Fibroblast of lung (primary cell): Measurements from ENCODE around the gene RIBC1.

Source experiments
- CTCF ChIP-seq, 2 donors: IDR thresholded peaks in 1 of 2; conservative IDR thresholded peaks in 1 of 2; 1 replicate in 1 of 2; 2 replicates in 1 of 2; pipeline ENCODE4 v1.5.1; 2011 to 2012; ENCODE audit warnings: low read length in 2 of 2, control low read depth in 1 of 2, inconsistent platforms in 1 of 2, low read depth in 1 of 2, mild to moderate bottlenecking in 1 of 2
- EZH2 ChIP-seq: IDR thresholded peaks from 2 replicates; pipeline ENCODE4 v1.5.1; 2012; ENCODE audit warnings: low read length, control low read depth, mild to moderate bottlenecking; ENCODE audit errors: missing control alignments

GRCh38 chrX:53438174-53438831, 15.6 kb downstream of the RIBC1 start:
- TF ChIP-seq CTCF (conservative IDR thresholded peaks at IDR 0.05 in 1 of 2, IDR thresholded peaks at IDR 0.05 in 1 of 2; ENCODE audit: low read depth in 1 of 2, low read length in 2 of 2): no peak
- TF ChIP-seq EZH2: no peak
